Spleen (tissue), 7 donors: ENCODE measurements around the gene ZNF593.

Experiments
- POLR2AphosphoS5 ChIP-seq, 3 donors: sonication (generic); formaldehyde crosslinking; IDR thresholded peaks; one replicate each; pipeline ENCODE4 v1.5.1; 2017; ENCODE audit warnings: antibody characterized with exemption in 3 of 3
- TF ChIP-seq, protein P1 (sequence below), 11 experiments: fragments of 200-600 bp in 7 of 11; fragments of 450-650 bp in 4 of 11; sonication (generic) in 4 of 11; IDR thresholded peaks in 8 of 11; conservative IDR thresholded peaks in 3 of 11; 1 replicate in 7 of 11; 2 replicates in 4 of 11; pipeline versions ENCODE4 v1.4.0 to v1.8.0; 2016 to 2021; ENCODE audit warnings: antibody characterized with exemption in 11 of 11, inconsistent platforms in 4 of 11, mild to moderate bottlenecking in 1 of 11
- donor health status: DM: no; HTN: no; CAD: no; lungs with moderate emphysema.
- donor health status: DM: no; HTN: no; CAD: no.
- donor health status: DM: no; HTN: no; CAD: no.

GRCh38 chr1:26132128-26132833, 37.4 kb upstream of the ZNF593 start:
- TF ChIP-seq, protein P1, sequence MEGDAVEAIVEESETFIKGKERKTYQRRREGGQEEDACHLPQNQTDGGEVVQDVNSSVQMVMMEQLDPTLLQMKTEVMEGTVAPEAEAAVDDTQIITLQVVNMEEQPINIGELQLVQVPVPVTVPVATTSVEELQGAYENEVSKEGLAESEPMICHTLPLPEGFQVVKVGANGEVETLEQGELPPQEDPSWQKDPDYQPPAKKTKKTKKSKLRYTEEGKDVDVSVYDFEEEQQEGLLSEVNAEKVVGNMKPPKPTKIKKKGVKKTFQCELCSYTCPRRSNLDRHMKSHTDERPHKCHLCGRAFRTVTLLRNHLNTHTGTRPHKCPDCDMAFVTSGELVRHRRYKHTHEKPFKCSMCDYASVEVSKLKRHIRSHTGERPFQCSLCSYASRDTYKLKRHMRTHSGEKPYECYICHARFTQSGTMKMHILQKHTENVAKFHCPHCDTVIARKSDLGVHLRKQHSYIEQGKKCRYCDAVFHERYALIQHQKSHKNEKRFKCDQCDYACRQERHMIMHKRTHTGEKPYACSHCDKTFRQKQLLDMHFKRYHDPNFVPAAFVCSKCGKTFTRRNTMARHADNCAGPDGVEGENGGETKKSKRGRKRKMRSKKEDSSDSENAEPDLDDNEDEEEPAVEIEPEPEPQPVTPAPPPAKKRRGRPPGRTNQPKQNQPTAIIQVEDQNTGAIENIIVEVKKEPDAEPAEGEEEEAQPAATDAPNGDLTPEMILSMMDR (IDR thresholded peaks at IDR 0.05 in 8 of 11, conservative IDR thresholded peaks at IDR 0.05 in 3 of 11), result no peak
- no peak for TF ChIP-seq POLR2AphosphoS5 (IDR thresholded peaks at IDR 0.05)
